ENCODE data around the gene FKBP8. TPM values are rescaled to one million over a fixed set of nuclear protein-coding genes. Genes with fewer than 3 reads are reported as not detected.

FKBP8 gene
- total and polyA plus RNA-seq, 2 experiments from 2014 or later: 183 to 247 TPM

DNA sequence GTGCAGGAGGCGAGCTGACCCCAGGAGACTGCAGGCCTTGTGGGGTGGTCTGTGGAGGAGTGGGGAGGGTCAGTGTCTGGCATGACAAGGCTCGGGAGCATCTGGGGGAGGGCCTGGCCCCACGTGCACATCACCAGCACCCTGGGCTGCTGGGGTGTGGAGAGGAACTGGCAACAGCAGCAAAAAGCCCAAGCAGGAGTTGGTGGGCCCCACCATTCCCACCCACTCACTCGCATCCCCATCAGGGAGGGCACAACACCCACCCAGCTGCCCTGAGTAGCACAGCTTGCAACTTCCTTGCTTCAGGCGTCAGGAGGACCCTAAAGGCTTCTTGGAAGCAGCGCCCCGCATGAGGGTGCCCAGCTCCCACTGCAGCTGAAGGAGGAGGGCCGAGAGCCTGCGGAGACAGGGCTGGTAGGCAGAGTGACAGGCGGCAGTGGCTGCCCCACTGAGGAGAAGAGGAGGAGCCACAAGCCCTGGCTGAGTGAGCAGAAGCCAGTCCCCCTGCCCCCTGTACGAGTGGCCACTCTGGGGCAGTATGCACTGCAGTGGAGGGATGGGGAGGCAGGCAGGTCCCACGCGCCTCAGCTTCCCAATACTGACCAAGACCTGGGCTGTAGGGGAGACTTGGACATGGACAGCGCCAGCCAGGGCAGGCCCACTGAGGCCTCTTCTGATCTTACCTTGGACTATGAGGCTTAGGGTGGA is 48.0 kb downstream of the FKBP8 start:
- Histone ChIP-seq H4K20me1 (ENCODE audit: insufficient read depth, poor library complexity, severe bottlenecking) (peaks cover 90% of the 10 kb centered on the region), H3K4me1 (ENCODE audit: insufficient read depth) (peaks cover 9% of the 10 kb centered on the region), H3K4me3 (no peak overlapping the region), H3K27me3 (no peaks in the 10 kb centered on the region), H3K9me3 (ENCODE audit: low read depth) (no peaks in the 10 kb centered on the region), H3K36me3 (replicated peaks; ENCODE audit: insufficient read depth, low read depth) (no peaks in the 10 kb centered on the region), H2AFZ (no peak overlapping the region), H3K9me2 (replicated peaks; ENCODE audit: insufficient read depth) (no peaks in the 10 kb centered on the region), H3K27ac (no peak overlapping the region), H3K79me2 (peaks cover 99% of the 10 kb centered on the region), H3K4me2 (no peak overlapping the region)
- TF ChIP-seq, protein P1, sequence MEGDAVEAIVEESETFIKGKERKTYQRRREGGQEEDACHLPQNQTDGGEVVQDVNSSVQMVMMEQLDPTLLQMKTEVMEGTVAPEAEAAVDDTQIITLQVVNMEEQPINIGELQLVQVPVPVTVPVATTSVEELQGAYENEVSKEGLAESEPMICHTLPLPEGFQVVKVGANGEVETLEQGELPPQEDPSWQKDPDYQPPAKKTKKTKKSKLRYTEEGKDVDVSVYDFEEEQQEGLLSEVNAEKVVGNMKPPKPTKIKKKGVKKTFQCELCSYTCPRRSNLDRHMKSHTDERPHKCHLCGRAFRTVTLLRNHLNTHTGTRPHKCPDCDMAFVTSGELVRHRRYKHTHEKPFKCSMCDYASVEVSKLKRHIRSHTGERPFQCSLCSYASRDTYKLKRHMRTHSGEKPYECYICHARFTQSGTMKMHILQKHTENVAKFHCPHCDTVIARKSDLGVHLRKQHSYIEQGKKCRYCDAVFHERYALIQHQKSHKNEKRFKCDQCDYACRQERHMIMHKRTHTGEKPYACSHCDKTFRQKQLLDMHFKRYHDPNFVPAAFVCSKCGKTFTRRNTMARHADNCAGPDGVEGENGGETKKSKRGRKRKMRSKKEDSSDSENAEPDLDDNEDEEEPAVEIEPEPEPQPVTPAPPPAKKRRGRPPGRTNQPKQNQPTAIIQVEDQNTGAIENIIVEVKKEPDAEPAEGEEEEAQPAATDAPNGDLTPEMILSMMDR (IDR thresholded peaks at IDR 0.05; ENCODE audit: poor library complexity): no peak
- TF ChIP-seq EZH2phosphoT487 (IDR thresholded peaks at IDR 0.05; ENCODE audit: low read depth, severe bottlenecking, unreplicated experiment) (no peak), EZH2 (IDR thresholded peaks at IDR 0.05; ENCODE audit: borderline replicate concordance) (no peak)
- 89% methylated on average over 14 of the region's 14 CpGs for WGBS (ENCODE audit: low lambda C conversion rate, missing lambda C conversion rate)
- DNase-seq (ENCODE audit: low spot score): no peak

DNA sequence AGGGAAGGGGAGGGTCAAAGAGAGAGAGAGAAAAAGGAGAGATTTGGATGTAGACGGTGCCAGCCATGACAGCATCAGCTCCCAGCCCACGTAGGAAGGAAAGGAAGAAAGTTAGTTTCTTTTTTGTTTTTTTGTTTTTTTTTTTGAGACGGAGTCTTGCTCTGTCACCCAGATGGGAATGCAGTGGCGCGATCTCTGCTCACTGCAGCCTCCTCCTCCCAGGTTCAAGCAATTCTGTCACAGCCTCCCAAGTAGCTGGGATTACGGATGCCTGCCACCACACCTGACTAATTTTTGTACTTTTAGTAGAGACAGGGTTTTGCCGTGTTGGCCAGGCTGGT is 49.1 kb downstream of the FKBP8 start:
- no peaks in the 10 kb centered on the region for H3K27me3 ChIP-seq
- H3K4me3 ChIP-seq: no peak overlapping the region
- H4K20me1 ChIP-seq (ENCODE audit: insufficient read depth, poor library complexity, severe bottlenecking): peaks cover 88% of the 10 kb centered on the region
- peaks cover 99% of the 10 kb centered on the region for H3K79me2 ChIP-seq
- H2AFZ ChIP-seq: no peak overlapping the region
- TF ChIP-seq EZH2phosphoT487 (IDR thresholded peaks at IDR 0.05; ENCODE audit: low read depth, severe bottlenecking, unreplicated experiment) (no peak), EZH2 (IDR thresholded peaks at IDR 0.05; ENCODE audit: borderline replicate concordance) (no peak)
- TF ChIP-seq, protein P1 (IDR thresholded peaks at IDR 0.05; ENCODE audit: poor library complexity): no peak
- H3K36me3 ChIP-seq (replicated peaks; ENCODE audit: insufficient read depth, low read depth): no peaks in the 10 kb centered on the region
- WGBS (ENCODE audit: low lambda C conversion rate, missing lambda C conversion rate): 89% methylated on average over 4 of the region's 7 CpGs
- no peaks in the 10 kb centered on the region for H3K9me3 ChIP-seq (ENCODE audit: low read depth)
- H3K4me2 ChIP-seq: no peak overlapping the region
- no peaks in the 10 kb centered on the region for H3K9me2 ChIP-seq (replicated peaks; ENCODE audit: insufficient read depth)
- peaks cover 9% of the 10 kb centered on the region for H3K4me1 ChIP-seq (ENCODE audit: insufficient read depth)
- DNase-seq (ENCODE audit: low spot score): no peak
- no peak overlapping the region for H3K27ac ChIP-seq

DNA sequence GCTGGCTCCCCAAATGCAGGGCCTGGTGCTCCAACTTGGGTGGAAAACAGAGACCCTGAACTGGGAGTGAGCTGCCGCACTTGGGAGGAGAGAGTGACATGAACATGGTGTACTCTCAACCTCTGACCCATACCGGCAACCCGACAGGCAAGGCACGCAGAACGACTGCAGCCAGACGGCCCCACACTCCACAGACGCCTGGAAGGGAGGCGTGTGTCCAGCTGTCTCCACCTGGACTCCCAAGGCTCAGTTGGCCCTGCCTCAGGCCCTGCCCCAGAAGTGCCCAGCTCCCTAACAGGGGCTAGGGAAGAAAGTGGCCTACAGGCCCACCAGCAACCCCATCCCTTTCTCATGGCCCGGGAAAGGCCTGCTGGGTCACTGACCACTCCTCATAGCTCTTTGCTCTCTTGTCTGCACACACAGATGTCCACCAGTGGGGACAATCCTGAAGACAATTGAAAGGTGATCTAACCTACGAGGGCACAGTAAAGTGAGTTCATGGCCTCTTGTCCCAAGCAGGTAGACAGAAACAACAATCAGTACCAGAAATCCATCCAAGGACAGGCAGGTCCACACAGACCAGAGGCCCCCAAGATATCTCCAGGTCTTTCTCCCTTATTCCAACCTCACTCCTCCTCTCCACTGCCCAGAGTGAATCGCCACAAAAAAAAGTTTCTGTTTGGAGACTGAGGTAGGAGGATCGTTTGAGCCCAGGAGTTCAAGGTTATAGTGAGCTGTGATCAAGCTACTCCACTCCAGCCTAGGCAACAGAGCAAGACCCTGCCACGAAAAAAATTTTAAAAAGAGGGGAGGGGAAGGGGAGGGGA is 49.7 kb downstream of the FKBP8 start:
- H2AFZ ChIP-seq: no peak overlapping the region
- peaks cover 96% of the 10 kb centered on the region for H3K79me2 ChIP-seq
- H3K9me2 ChIP-seq (replicated peaks; ENCODE audit: insufficient read depth): no peaks in the 10 kb centered on the region
- no peaks in the 10 kb centered on the region for H3K36me3 ChIP-seq (replicated peaks; ENCODE audit: insufficient read depth, low read depth)
- no peak overlapping the region for H3K4me2 ChIP-seq
- peaks cover 9% of the 10 kb centered on the region for H3K4me1 ChIP-seq (ENCODE audit: insufficient read depth)
- H4K20me1 ChIP-seq (ENCODE audit: insufficient read depth, poor library complexity, severe bottlenecking): peaks cover 86% of the 10 kb centered on the region
- no peaks in the 10 kb centered on the region for H3K9me3 ChIP-seq (ENCODE audit: low read depth)
- no peaks in the 10 kb centered on the region for H3K27me3 ChIP-seq
- DNase-seq (ENCODE audit: low spot score): no peak
- no peak overlapping the region for H3K27ac ChIP-seq
- no peak overlapping the region for H3K4me3 ChIP-seq
- TF ChIP-seq EZH2phosphoT487 (IDR thresholded peaks at IDR 0.05; ENCODE audit: low read depth, severe bottlenecking, unreplicated experiment) (no peak), EZH2 (IDR thresholded peaks at IDR 0.05; ENCODE audit: borderline replicate concordance) (no peak)
- TF ChIP-seq, protein P1 (IDR thresholded peaks at IDR 0.05; ENCODE audit: poor library complexity): no peak
- 76% methylated on average over 13 of the region's 13 CpGs for WGBS (ENCODE audit: low lambda C conversion rate, missing lambda C conversion rate)
